Endothelial cell of umbilical vein (primary cell): ENCODE results near the gene LRP1B. TPM values are rescaled to one million over a fixed set of nuclear protein-coding genes. Genes with fewer than 3 reads are reported as not detected.

Experiments used
- BruUV-seq: library from RNA; stranded (reverse); fragments of 400-500 nt; replicated peaks from 2 replicates; lab custom pipeline; 2021; lab: Mats Ljungman, UMichigan
- CTCF ChIA-PET: fragments of 300-600, 350-600 bp; sonication (Branson Sonifier 250); formaldehyde crosslinking; loops from one replicate; lab custom pipeline; 2021; ENCODE audit warnings: antibody characterized with exemption, inconsistent platforms; lab: Charles Lee
- POLR2A ChIA-PET: fragments of 300-600, 350-600 bp; sonication (Branson Sonifier 250); formaldehyde crosslinking; loops from one replicate; lab custom pipeline; 2021; ENCODE audit warnings: antibody characterized with exemption, inconsistent platforms; lab: Charles Lee
- DNase-seq: peaks from one replicate; pipeline ENCODE4 v3.0.0-alpha.2; 2011; ENCODE audit warnings: low read depth, low spot score
- FAIRE-seq: peaks from 2 replicates; lab custom pipeline; 2011; peaks lifted over from hg19 to GRCh38; lab: Jason Lieb, UNC
- H2AFZ ChIP-seq: 2 replicates; pipeline ENCODE4 v1.6.0; 2012; ENCODE audit warnings: low read depth, low read length, control low read depth, inconsistent platforms
- H3K27ac ChIP-seq: 2 replicates; pipeline ENCODE4 v1.5.1; 2011; ENCODE audit warnings: low read depth, mild to moderate bottlenecking, control low read depth, low read length, moderate library complexity; ENCODE audit not compliant: insufficient read depth
- H3K27me3 ChIP-seq, 2 experiments: 2 replicates each; pipeline versions ENCODE4 v1.6.0 to v1.6.1; 2011; ENCODE audit warnings: low read length in 2 of 2, mixed read lengths in 1 of 2; ENCODE audit not compliant: control insufficient read depth in 2 of 2, insufficient read depth in 2 of 2
- H3K36me3 ChIP-seq, 2 experiments: 2 replicates in 1 of 2; 3 replicates in 1 of 2; pipeline ENCODE4 v1.5.1; 2011; ENCODE audit warnings: low read length in 2 of 2, mild to moderate bottlenecking in 1 of 2, moderate library complexity in 1 of 2; ENCODE audit not compliant: control insufficient read depth in 2 of 2, insufficient read depth in 2 of 2; ENCODE audit errors: extremely low read depth in 1 of 2
- H3K4me1 ChIP-seq: 3 replicates; pipeline ENCODE4 v1.5.1; 2011; ENCODE audit warnings: mild to moderate bottlenecking, low read length; ENCODE audit not compliant: control insufficient read depth, insufficient read depth; ENCODE audit errors: extremely low read depth
- H3K4me2 ChIP-seq: 2 replicates; pipeline ENCODE4 v1.6.1; 2011; ENCODE audit warnings: low read length, control low read depth, mixed read lengths; ENCODE audit not compliant: insufficient read depth
- H3K4me3 ChIP-seq, 3 experiments: fragments of 200-600 bp in 1 of 3; sonication (generic), shearing (Covaris generic) in 1 of 3; replicated peaks in 1 of 3; 2 replicates each; pipeline ENCODE4 v1.5.1; 2011 to 2016; ENCODE audit warnings: control low read depth in 3 of 3, low read length in 3 of 3, mild to moderate bottlenecking in 2 of 3, inconsistent platforms in 1 of 3, low read depth in 1 of 3, moderate library complexity in 1 of 3; ENCODE audit not compliant: insufficient read depth in 1 of 3
- H3K79me2 ChIP-seq: 2 replicates; pipeline ENCODE4 v1.6.0; 2012; ENCODE audit warnings: low read length, inconsistent platforms; ENCODE audit not compliant: control insufficient read depth, insufficient read depth
- H3K9ac ChIP-seq: replicated peaks from 2 replicates; pipeline ENCODE3; 2011; ENCODE audit warnings: low read length, control low read depth; ENCODE audit not compliant: insufficient read depth; ENCODE audit errors: extremely low read depth
- H3K9me1 ChIP-seq: replicated peaks from 3 replicates; pipeline ENCODE4 v1.6.0; 2011; ENCODE audit warnings: mild to moderate bottlenecking, low read length; ENCODE audit not compliant: control insufficient read depth, insufficient read depth; ENCODE audit errors: extremely low read depth
- H3K9me3 ChIP-seq: replicated peaks from 2 replicates; pipeline ENCODE4 v1.5.1; 2012; ENCODE audit warnings: low read length, inconsistent platforms; ENCODE audit not compliant: control insufficient read depth, insufficient read depth
- H4K20me1 ChIP-seq: replicated peaks from 2 replicates; pipeline ENCODE3; 2011; ENCODE audit warnings: mild to moderate bottlenecking, low read length; ENCODE audit not compliant: control insufficient read depth, insufficient read depth; ENCODE audit errors: extremely low read depth
- CTCF ChIP-seq, 2 donors: IDR thresholded peaks; 1 replicate in 1 of 2; 2 replicates in 1 of 2; pipeline ENCODE4 v1.5.1; 2011; ENCODE audit warnings: low read length in 2 of 2, mild to moderate bottlenecking in 2 of 2, moderate library complexity in 2 of 2, control low read depth in 1 of 2, inconsistent platforms in 1 of 2, low read depth in 1 of 2; ENCODE audit not compliant: insufficient read depth in 1 of 2; ENCODE audit errors: extremely low read depth in 1 of 2
- EZH2 ChIP-seq: IDR thresholded peaks from 2 replicates; pipeline ENCODE4 v1.6.1; 2012; ENCODE audit warnings: borderline replicate concordance, low read depth, mild to moderate bottlenecking, moderate library complexity, low read length, inconsistent platforms; ENCODE audit not compliant: severe bottlenecking
- FOS ChIP-seq: IDR thresholded peaks from 2 replicates; pipeline ENCODE4 v1.6.1; 2011; ENCODE audit warnings: mild to moderate bottlenecking, low read length, moderate library complexity, borderline replicate concordance; ENCODE audit not compliant: insufficient read depth
- GATA2 ChIP-seq: IDR thresholded peaks from 2 replicates; pipeline ENCODE4 v1.7.0; 2011; ENCODE audit warnings: low read depth, mild to moderate bottlenecking, moderate library complexity, mixed read lengths, low read length; ENCODE audit not compliant: insufficient read length, insufficient read depth
- JUN ChIP-seq: IDR thresholded peaks from 2 replicates; pipeline ENCODE4 v1.6.1; 2011; ENCODE audit warnings: borderline replicate concordance, low read depth; ENCODE audit not compliant: insufficient read length, insufficient read depth
- MYC ChIP-seq: IDR thresholded peaks from one replicate; pipeline ENCODE4 v1.6.1; 2011; ENCODE audit warnings: mild to moderate bottlenecking, low read depth, low read length
- POLR2A ChIP-seq: IDR thresholded peaks from 2 replicates; pipeline ENCODE4 v1.6.1; 2012; ENCODE audit warnings: low read depth, mild to moderate bottlenecking, control low read depth, low read length
- POLR2AphosphoS5 ChIP-seq: IDR thresholded peaks from 2 replicates; pipeline ENCODE4 v1.6.1; 2012; ENCODE audit warnings: low read depth, mild to moderate bottlenecking, control low read depth, low read length, moderate library complexity; ENCODE audit not compliant: insufficient read depth
- dilution Hi-C: fragments of 300-500 bp; cut with MboI; formaldehyde crosslinking; loops from one replicate; pipeline ENCODE4 v1.15.0; 2019; ENCODE audit warnings: low sequenced_read_pairs; ENCODE audit not compliant: extremely low pct_ligation_motif_present
- intact Hi-C: fragments of 100-400 bp; cut with micrococcal nuclease; formaldehyde crosslinking; loops from one replicate; pipeline ENCODE4 v1.10.0; 2022
- polyA plus RNA-seq, 4 experiments: library from polyadenylated mRNA; depleted of rRNA in 3 of 4; stranded (reverse) in 3 of 4; unstranded in 1 of 4; fragments of >200 nt; gene quantifications; 2 replicates each; pipeline versions ENCODE4 v1.2.1 to v1.2.3, GENCODE V29; 2011 to 2012; ENCODE audit warnings: missing spikeins in 1 of 4
- total RNA-seq: library from RNA; stranded (reverse); gene quantifications from 2 replicates; pipeline ENCODE4 v1.2.3, GENCODE V29; 2021
- TF ChIP-seq, protein P1 (sequence below): IDR thresholded peaks from 2 replicates; pipeline ENCODE4 v1.6.1; 2011; ENCODE audit not compliant: insufficient read depth, insufficient read length

LRP1B gene
- total and polyA plus RNA-seq, 2 donors (not counting 3 experiments of a cell fraction or from before 2014, with no cell fraction given), result 0.03 to 0.07 TPM

DNA sequence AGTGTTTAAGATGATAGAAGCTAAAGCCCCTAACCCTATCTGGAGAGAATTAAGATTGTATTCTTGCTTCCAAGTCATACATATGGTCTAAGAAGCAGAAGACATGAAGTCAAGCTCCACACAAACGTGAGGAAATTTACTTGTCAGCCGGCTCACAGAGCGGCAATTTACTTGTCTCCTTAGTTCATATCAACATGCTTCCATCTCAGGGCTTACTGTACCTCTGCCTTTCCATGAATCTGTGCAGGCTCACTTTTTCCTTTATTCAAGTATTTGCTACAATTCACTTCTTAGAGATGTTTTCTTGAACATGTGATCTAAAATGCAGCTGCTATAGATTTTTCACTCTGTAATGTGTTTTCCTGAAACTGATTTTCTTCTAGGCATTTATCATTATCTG lies 1386.4 kb downstream of the LRP1B start:
- no TSS peak for BruUV-seq
- ChIA-PET CTCF (interaction anchor here (1.2 kb wide), 1 partner anchor 11 kb away, joined by 3 read pairs; no protein-coding TSS in a partner anchor), POLR2A (no interaction called here)
- Histone ChIP-seq H3K9ac (no peak overlapping the region), H3K79me2 (no peaks in the 10 kb centered on the region), H3K9me3 (no peaks in the 10 kb centered on the region), H3K4me1 (no peaks in the 10 kb centered on the region), H4K20me1 (no peaks in the 10 kb centered on the region), H3K27me3 (no peaks in the 10 kb centered on the region), H3K4me3 (no peak overlapping the region), H3K27ac (no peak overlapping the region), H3K4me2 (no peak overlapping the region), H3K9me1 (no peaks in the 10 kb centered on the region), H3K36me3 (no peaks in the 10 kb centered on the region), H2AFZ (no peak overlapping the region)
- DNase-seq (no peak), FAIRE-seq (no peak)
- intact Hi-C loops, result no loop called here
- dilution Hi-C loops, result no loop called here
- TF ChIP-seq EZH2 (no peak), GATA2 (no peak), JUN (no peak), POLR2AphosphoS5 (no peak), MYC (no peak), POLR2A (no peak), CTCF (IDR thresholded peaks at IDR 0.05; ENCODE audit: extremely low read depth in 1 of 2, insufficient read depth in 1 of 2, low read depth in 1 of 2, low read length in 2 of 2) (no peak), FOS (no peak)
- TF ChIP-seq, protein P1, sequence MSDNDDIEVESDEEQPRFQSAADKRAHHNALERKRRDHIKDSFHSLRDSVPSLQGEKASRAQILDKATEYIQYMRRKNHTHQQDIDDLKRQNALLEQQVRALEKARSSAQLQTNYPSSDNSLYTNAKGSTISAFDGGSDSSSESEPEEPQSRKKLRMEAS, result no peak
